Astrocyte of the cerebellum (primary cell): Measurements from ENCODE around the gene TAF4B.
"Not testable (repeated sequence)": the region's sequence is repeated elsewhere in the genome, so short reads cannot be mapped to it uniquely, and the experiment has no call there.

Source experiments
- DNase-seq: peaks from one replicate; pipeline ENCODE4 v3.0.0-alpha.2; 2011; ENCODE audit warnings: low read depth
- H3K4me3 ChIP-seq: 2 replicates; pipeline ENCODE4 v1.5.1; 2011; ENCODE audit warnings: mild to moderate bottlenecking, low read depth, low read length, moderate library complexity
- in situ Hi-C: cut with HindIII; loops from 2 replicates; pipeline ENCODE4 v1.10.0; 2017; ENCODE audit warnings: low sequenced_read_pairs
- TF ChIP-seq, protein P1 (sequence below): IDR thresholded peaks from 2 replicates; pipeline ENCODE4 v1.5.1; 2012; ENCODE audit warnings: low read length, low read depth, moderate library complexity, mild to moderate bottlenecking; ENCODE audit errors: missing control alignments

Gene TAF4B

DNA sequence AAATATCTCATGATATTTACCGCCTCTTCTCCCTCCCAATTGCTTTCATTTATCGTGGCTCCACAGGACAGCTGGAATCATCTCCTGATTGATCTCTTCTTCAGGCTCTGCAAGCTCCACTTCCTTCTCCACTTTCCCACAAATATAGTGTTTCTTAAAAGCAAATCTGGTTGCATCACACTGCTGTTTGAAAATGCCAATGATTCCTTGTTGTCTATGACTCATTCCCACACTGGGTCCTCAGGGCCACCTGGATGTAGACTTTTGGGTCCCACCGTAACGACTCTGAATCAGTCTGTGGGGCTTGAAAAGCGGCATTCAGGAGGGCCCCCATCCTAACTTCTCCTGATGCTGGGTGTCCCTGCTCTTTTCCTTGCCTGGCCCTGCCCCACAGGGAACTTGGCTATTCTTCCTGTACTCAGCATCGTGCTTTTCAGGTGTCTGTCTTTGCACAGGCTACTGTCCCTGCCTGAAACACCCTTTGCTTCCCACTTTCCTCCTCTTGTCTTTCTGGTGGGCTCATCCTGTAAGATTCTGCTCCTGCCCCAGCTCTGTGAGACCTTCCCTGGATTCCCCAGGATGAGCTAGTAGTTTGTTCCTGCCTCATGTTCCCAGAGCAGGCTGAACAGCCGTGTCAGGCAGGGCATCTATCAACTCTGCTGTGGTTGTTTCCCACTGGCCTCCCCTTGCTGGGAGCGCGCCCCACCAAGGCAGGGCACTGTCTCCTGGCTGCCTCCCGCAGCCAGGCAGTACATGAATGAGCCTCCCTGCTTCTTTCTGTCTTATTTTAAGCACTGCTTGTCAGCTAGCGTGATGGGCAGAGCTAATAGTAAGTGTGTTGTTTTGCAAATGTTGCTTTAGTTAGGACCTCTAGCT, 210.2 kb downstream of the TAF4B start:
- TF ChIP-seq, protein P1, sequence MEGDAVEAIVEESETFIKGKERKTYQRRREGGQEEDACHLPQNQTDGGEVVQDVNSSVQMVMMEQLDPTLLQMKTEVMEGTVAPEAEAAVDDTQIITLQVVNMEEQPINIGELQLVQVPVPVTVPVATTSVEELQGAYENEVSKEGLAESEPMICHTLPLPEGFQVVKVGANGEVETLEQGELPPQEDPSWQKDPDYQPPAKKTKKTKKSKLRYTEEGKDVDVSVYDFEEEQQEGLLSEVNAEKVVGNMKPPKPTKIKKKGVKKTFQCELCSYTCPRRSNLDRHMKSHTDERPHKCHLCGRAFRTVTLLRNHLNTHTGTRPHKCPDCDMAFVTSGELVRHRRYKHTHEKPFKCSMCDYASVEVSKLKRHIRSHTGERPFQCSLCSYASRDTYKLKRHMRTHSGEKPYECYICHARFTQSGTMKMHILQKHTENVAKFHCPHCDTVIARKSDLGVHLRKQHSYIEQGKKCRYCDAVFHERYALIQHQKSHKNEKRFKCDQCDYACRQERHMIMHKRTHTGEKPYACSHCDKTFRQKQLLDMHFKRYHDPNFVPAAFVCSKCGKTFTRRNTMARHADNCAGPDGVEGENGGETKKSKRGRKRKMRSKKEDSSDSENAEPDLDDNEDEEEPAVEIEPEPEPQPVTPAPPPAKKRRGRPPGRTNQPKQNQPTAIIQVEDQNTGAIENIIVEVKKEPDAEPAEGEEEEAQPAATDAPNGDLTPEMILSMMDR: no peak
- in situ Hi-C loops: no loop called here
- DNase-seq: peak; percentile 67

DNA sequence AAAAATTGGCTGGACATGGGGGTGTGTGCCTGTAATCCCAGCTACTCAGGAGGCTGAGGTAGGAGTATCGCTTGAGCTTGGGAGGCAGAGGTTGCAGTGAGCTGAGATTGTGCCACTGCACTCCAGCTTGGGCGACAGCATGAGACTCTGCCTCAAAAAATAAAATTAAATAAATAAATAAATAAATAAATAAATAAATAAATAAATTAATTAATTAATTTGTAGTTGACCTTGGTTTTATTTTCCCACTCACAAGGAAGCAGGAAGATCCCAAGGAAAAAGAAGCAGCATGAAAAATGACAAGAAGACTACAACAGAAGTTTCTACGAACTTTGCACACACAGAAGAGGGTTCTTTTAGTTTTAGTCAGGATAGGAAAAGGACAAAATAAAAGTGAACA, 211.4 kb downstream of the TAF4B start:
- in situ Hi-C loops, DNase-seq: not testable (repeated sequence)

More for the DNA sequence above, 210.2 kb downstream of the TAF4B start:
- H3K4me3 ChIP-seq: no peak overlapping the region

DNA sequence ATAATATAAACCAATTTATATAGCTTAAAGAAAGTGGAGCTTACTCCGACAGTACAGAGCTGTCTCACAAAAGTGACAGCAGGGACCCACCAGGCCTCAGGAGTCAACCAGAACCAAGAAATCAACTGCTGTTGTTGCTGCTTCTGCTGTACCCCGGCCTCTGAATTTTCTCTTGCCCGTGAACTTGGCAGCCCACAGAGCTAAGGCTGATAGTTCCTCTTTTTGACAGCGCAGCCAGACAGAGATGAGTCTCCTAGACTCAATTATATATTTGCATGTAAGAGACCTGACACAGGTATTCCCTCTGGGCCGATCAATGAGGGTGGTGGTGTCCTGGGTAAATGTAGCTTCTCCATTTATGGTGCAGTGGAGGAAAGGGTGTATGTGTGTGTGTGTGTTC, 212.7 kb downstream of the TAF4B start:
- H3K4me3 ChIP-seq: no peak overlapping the region
- no peak for DNase-seq
- TF ChIP-seq, protein P1: no peak
- in situ Hi-C loops: no loop called here

More for the DNA sequence above, 211.4 kb downstream of the TAF4B start:
- not testable (repeated sequence) for H3K4me3 ChIP-seq

DNA sequence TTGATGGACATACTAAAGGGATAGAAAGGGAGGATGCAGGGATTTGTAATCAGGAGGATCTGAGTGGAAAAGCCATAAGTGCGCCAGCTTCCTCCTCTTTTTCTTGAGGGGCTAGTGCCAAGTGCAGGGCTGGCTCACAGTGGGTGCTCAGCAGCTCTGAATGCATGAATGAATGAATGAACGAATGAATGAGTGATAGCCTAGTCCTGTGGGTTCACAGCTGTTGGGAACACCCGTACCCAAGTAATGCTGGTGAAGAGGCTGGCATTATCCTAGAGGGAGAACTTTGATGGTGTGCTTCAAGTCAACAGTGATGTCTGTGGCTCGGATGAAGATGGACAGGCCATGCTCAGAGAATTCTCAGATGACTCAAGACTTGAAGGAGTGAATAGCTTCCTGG, 213.3 kb downstream of the TAF4B start:
- TF ChIP-seq, protein P1: no peak
- DNase-seq: no peak
- no peak overlapping the region for H3K4me3 ChIP-seq
- in situ Hi-C loops: no loop called here

DNA sequence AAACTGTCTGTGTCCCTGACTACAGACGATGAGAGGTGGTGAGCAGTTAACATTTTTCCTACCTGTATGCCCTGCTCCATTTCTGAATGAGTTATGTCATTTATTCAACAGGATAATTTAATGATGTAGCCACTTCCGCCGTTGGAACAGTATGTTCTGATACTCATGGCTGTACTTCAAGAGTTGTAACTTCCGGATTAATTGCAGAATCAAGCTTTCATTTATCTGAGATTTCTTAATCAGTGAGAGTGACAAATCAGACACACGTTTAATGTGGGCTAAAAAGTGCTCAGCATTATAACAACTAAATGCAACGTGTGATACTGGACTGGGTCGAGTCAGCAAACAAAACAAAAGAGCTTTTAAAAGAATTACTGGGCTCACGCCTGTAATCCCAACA, 214.4 kb downstream of the TAF4B start:
- H3K4me3 ChIP-seq: no peak overlapping the region
- in situ Hi-C loops: no loop called here
- TF ChIP-seq, protein P1: no peak
- DNase-seq: no peak
